ENCODE results near the gene SLC2A3.

- TF ChIP-seq CTCF (IDR thresholded peaks at IDR 0.05) (no peak), EZH2 (IDR thresholded peaks at IDR 0.05) (no peak)
Measured at GRCh38 chr12:7940906-7941305, 4.9 kb upstream of the SLC2A3 start.

Data from neural progenitor cell (in vitro differentiated cells).